Measurements from ENCODE around the gene PRRT2. TPM values are rescaled to one million over a fixed set of nuclear protein-coding genes. Genes with fewer than 3 reads are reported as not detected.

The PRRT2 gene
- total RNA-seq, 1 donor from 2014 or later: 0.66 TPM

DNA sequence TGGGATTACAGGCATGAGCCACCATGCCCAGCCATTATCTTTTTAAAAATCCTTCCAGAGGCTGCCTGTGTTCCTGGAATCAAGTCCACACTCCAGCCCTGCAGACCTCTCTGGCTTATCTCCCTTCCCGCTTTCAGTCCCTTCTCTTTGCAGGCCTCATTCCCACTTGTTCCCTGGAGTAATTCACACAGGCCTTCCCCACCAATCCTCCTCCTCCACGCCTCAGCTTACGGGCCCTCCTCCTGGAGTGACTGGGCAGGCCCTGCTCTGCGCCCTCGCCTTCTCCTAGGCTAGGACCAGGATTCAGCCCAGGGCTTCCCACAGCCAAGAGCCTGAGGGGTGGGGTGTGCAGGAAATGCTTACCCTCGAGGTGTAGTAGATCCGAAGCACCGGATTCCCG lies 48.2 kb downstream of the PRRT2 start:
- no peak for DNase-seq (ENCODE audit: low read depth, low spot score)

DNA sequence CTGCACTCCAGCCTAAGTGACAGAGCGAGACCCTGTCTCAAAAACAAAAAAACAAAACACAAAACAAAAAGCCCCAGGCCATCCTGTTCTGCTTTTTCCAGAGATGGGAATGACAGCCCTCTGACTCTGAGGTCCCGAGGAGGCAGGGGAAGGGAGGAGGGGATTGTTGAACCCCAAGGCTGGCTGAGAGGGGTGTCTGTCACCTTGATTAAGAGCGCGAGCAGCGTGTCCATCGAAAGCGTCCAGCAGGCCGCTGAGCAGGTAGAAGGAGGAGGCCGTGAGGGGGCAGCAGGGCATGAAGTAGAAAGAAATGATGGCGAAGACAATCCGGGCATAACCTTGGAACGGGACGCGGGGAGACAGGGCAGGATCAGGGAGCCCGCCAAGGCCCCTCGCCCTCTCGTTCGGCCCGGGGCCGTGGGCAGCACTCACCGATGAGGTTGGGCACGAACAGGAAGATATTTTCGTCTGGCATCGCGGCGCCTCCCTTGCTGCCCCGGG lies 50.4 kb downstream of the PRRT2 start:
- no peak for DNase-seq (ENCODE audit: low read depth, low spot score)

DNA sequence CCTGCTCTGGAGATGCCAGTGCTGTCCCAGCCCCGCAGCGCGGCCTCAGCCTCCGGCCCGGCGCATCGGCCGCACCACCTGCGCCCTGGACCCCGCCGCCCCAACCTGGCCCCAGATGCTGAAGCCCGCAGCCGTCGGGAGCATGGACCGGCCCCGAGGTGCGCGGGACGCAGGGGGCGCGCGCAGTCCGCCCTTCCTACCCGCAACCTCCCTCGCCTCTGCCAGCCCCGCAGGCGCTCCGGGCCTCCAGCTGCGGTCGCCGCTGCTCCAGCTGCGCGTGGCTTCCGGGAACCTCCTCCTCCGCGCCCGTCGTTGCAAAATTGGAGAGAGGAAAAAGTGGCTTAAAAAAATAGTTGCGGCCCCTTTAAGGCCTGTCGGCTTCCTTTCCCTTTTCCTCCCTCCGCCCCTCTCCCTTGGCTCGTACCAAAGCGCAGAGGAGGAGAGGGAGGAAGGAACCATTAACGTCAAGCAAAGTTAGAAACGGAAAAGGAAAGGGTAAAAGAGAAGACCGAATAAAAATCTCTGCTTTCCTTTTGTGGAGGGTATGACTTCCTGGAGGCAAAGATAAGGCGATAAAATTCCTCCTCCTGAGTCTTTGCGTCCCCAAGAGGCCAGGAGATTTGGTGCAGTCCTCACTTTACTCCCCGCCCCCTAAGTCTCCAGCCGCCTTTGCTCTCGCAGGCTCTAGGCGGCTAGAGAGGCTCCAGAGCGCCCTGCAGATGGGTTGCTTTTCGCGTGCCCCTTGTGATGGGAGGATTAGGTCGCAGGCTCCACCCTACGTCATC lies 51.1 kb downstream of the PRRT2 start, which contains the start of gene CDIPT:
CDIPT (minus strand) TSS at position 343 of the 785 bp plus-strand sequence. CDS start 369 bp downstream, outside the sequence.
- DNase-seq (ENCODE audit: low read depth, low spot score): peak; percentile 93

- DNase-seq (ENCODE audit: low read depth, low spot score): no peak
Observed at GRCh38 chr16:29863669-29863984, 51.6 kb downstream of the PRRT2 start.

DNA sequence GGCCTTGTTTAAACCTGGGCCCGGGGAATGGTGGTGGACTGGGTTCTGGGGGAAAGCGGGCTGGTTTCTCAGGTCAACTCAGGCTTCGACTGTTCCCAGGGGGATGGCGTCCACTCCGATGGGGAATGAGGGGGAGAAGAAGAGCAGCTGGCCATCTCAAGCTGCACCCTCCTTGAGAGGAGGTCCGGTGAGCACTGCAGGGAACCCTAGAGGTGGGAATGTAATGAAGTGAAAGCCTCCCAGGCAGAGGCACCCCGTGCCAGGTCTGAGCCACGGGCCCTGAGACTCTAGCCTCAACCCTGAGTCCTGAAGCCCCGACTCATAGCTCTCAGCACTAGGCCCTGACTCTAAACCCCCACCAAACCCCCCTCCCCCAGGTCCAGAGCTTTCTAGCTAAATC lies 52.2 kb downstream of the PRRT2 start:
- DNase-seq (ENCODE audit: low read depth, low spot score): no peak

Other genes starting within 250 kb of the PRRT2 start
- gene SPN, start 148.9 kb upstream of the PRRT2 start, total RNA-seq: not detected in 2 replicates
- gene QPRT, start 133.0 kb upstream of the PRRT2 start, total RNA-seq: 0.04 and 0.13 TPM in 2 replicates
- not detected in 2 replicates for gene C16orf54, start 66.2 kb upstream of the PRRT2 start, total RNA-seq
- gene ZG16, start 33.9 kb upstream of the PRRT2 start, total RNA-seq: not detected in 2 replicates
- 59.4 and 85.2 TPM in 2 replicates for gene KIF22, start 21.4 kb upstream of the PRRT2 start, total RNA-seq
- gene MAZ, start 5.7 kb upstream of the PRRT2 start, total RNA-seq: 267 and 297 TPM in 2 replicates
- gene PAGR1, start 4.0 kb downstream of the PRRT2 start, total RNA-seq: 17.4 and 26.1 TPM in 2 replicates
- gene MVP, start 8.3 kb downstream of the PRRT2 start, total RNA-seq: 433 and 451 TPM in 2 replicates
- gene CDIPT, start 51.0 kb downstream of the PRRT2 start, total RNA-seq: 60.3 and 88.5 TPM in 2 replicates
- 0.53 and 0.73 TPM in 2 replicates for gene SEZ6L2, start 87.4 kb downstream of the PRRT2 start, total RNA-seq
- gene ASPHD1, start 88.3 kb downstream of the PRRT2 start, total RNA-seq: 0.63 and 1.3 TPM in 2 replicates
- 4.4 and 4.8 TPM in 2 replicates for gene KCTD13, start 114.0 kb downstream of the PRRT2 start, total RNA-seq
- 75.9 and 80.9 TPM in 2 replicates for gene TMEM219, start 149.9 kb downstream of the PRRT2 start, total RNA-seq
- 97.0 and 109 TPM in 2 replicates for gene TAOK2, start 161.7 kb downstream of the PRRT2 start, total RNA-seq
- 7.5 and 11.2 TPM in 2 replicates for gene HIRIP3, start 183.4 kb downstream of the PRRT2 start, total RNA-seq
- 19.1 and 24.5 TPM in 2 replicates for gene INO80E, start 184.0 kb downstream of the PRRT2 start, total RNA-seq
- 0.26 and 0.49 TPM in 2 replicates for gene DOC2A, start 198.8 kb downstream of the PRRT2 start, total RNA-seq
- not detected in 2 replicates for gene C16orf92, start 211.0 kb downstream of the PRRT2 start, total RNA-seq
- 0.11 and 0.13 TPM in 2 replicates for gene TLCD3B, start 219.1 kb downstream of the PRRT2 start, total RNA-seq